Measurements from ENCODE around the gene SETD6. TPM values are rescaled to one million over a fixed set of nuclear protein-coding genes. Genes with fewer than 3 reads are reported as not detected.
A peak's percentile ranks its signal among the peaks of the same experiment; 100 is the strongest.

Gene SETD6
- total and polyA plus RNA-seq, 2 of the 13 experiments (the other 11 are each of a cell fraction or from before 2014, with no cell fraction given): 24.0 to 25.7 TPM

DNA sequence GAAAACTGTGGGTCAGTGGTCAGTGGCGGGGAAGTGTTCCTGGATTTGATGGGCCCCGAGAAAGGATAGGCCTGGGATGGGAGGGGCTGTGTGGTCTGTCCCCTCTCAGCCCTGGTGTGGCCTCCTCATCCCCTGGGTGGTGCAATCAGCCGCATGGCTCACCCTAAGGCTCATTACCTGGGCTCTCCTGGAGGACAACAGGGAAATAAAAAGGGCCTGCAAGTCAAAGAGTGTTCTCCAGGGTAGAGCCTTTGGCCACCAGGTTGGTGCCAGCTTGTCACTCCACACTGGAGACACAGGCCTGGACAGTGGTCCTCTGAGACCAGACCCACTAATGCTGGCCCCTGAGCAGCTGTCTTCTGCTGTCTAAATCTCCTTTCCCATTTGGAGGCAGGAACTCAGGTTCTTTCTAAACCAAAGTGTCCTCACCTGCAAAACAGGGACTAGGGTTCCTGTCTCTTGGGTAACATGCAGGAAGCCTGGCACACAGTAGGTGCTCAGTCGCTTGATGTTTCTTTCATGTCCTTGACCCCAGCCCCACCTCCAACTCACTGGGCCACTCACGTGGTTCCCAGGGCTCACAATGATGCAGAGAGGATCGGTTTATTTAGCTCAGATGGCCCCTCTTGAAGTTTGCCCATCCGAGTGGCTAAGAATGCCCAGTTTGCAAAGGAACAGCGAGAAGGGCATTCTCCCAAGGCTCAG, 12.9 kb upstream of the SETD6 start:
- Histone ChIP-seq H3K36me3 (replicated peaks in 1 of 2; ENCODE audit: control insufficient read depth in 1 of 2, insufficient read depth in 2 of 2, low read length in 2 of 2) (no peaks in the 10 kb centered on the region), H3K4me2 (ENCODE audit: low read depth, low read length) (peak overlapping the region; percentile 92), H3K27me3 (ENCODE audit: control insufficient read depth in 1 of 2, insufficient read depth in 2 of 2, low read length in 2 of 2) (peaks cover 0 to 8% of the 10 kb centered on the region in 2 experiments; a peak in 2 of 5 replicates), H3K4me3 (replicated peaks in 1 of 3; ENCODE audit: insufficient read depth in 1 of 3, low read depth in 2 of 3, low read length in 3 of 3) (no peak overlapping the region; a peak in 1 of 6 replicates), H3K27ac (ENCODE audit: extremely low read length, insufficient read depth, low read length) (no peak overlapping the region), H3K9ac (ENCODE audit: insufficient read depth, low read depth, low read length) (no peak overlapping the region), H3K9me3 (ENCODE audit: low read length) (no peaks in the 10 kb centered on the region), H2AFZ (ENCODE audit: low read length) (no peak overlapping the region), H3K4me1 (ENCODE audit: insufficient read depth, low read length) (peaks cover 45% of the 10 kb centered on the region), H4K20me1 (ENCODE audit: insufficient read depth, low read length) (no peaks in the 10 kb centered on the region), H3K79me2 (ENCODE audit: insufficient read depth, low read length) (no peaks in the 10 kb centered on the region)
- DNase-seq (ENCODE audit: low spot score): no peak
- in situ Hi-C loops (cut with HindIII; ENCODE audit: extremely low pct_ligation_motif_present, low pct_unique_long_range_greater_than_20kb) (loop anchor here (10.0 kb wide), 1 partner anchor 232 kb away; the partner anchor contains the start of gene GOT2), intact Hi-C loops (cut with micrococcal nuclease; ENCODE audit: unreplicated experiment) (no loop called here)
- POLR2A ChIA-PET: interaction anchor here (1.8 kb wide), 1 partner anchor 12 kb away, joined by 4 read pairs; no protein-coding TSS in a partner anchor
- no TSS peak for BruUV-seq (replicated peaks)
- CTCF ChIA-PET (ENCODE audit: low intra/inter-chr PET ratio, low total read pairs): no interaction called here
- TF ChIP-seq ZNF607 (CRISPR knock-in tag; IDR thresholded peaks at IDR 0.05; ENCODE audit: borderline replicate concordance) (0 out of 2 replicates have a peak, but pooled peaks have one; percentile 2), ZKSCAN1 (IDR thresholded peaks at IDR 0.05; ENCODE audit: low read length) (peak; percentile 47; the same call in 1 of the 2 replicates), NCOA2 (CRISPR knock-in tag; IDR thresholded peaks at IDR 0.05) (no peak)
- no peak for ATAC-seq
- 35% methylated on average over 8 of the region's 8 CpGs for WGBS (ENCODE audit: low lambda C conversion rate)
- no peak for FAIRE-seq

DNA sequence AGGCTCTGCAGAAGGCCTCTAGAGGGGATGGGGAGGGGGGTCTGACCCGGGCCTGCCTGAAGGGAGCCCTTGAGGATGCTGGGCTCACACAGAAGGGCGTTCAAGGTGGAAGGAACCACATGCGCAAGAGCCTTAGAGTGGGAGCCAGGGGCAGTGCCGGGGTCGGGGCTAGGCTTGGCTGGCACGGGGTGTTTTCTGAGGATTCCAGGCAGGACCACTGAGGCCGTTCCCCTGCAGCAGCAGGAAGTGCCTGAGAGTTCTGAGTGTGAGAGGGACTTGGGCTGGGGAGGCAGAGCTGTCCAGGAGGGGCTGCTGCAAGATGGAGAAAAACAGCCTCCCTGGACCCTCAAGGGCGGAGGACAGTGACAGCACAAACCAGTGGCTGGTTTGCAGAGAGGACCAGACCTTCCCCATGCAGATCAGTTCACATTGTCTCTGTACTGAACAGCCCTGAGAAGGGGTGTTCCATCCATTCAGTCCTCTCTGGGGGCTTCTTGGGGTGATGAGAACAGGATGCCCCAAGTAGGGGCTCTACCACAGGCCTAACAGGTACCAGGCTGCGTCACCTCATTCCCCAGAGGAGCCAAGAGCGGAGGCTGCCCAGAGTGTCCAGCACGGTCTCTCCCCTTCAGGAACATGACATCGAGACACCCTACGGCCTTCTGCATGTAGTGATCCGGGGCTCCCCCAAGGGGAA, 12.0 kb upstream of the SETD6 start:
- H4K20me1 ChIP-seq (ENCODE audit: insufficient read depth, low read length): no peaks in the 10 kb centered on the region
- H3K27me3 ChIP-seq (ENCODE audit: control insufficient read depth in 1 of 2, insufficient read depth in 2 of 2, low read length in 2 of 2): peaks cover 0 to 8% of the 10 kb centered on the region in 2 experiments; a peak in 2 of 5 replicates
- H3K4me1 ChIP-seq (ENCODE audit: insufficient read depth, low read length): peaks cover 45% of the 10 kb centered on the region
- DNase-seq (ENCODE audit: low spot score) (no peak), ATAC-seq (no peak), FAIRE-seq (no peak)
- H3K4me3 ChIP-seq (replicated peaks in 1 of 3; ENCODE audit: insufficient read depth in 1 of 3, low read depth in 2 of 3, low read length in 3 of 3): no peak overlapping the region
- no peaks in the 10 kb centered on the region for H3K9me3 ChIP-seq (ENCODE audit: low read length)
- H3K4me2 ChIP-seq (ENCODE audit: low read depth, low read length): no peak overlapping the region
- ChIA-PET POLR2A (interaction anchor here (1.8 kb wide), 1 partner anchor 11 kb away, joined by 4 read pairs; no protein-coding TSS in a partner anchor), CTCF (ENCODE audit: low intra/inter-chr PET ratio, low total read pairs) (no interaction called here)
- in situ Hi-C loops (cut with HindIII; ENCODE audit: extremely low pct_ligation_motif_present, low pct_unique_long_range_greater_than_20kb) (loop anchor here (10.0 kb wide), 1 partner anchor 231 kb away; the partner anchor contains the start of gene GOT2), intact Hi-C loops (cut with micrococcal nuclease; ENCODE audit: unreplicated experiment) (no loop called here)
- H3K27ac ChIP-seq (ENCODE audit: extremely low read length, insufficient read depth, low read length): no peak overlapping the region
- 51% methylated on average over 8 of the region's 14 CpGs for WGBS (ENCODE audit: low lambda C conversion rate)
- H3K9ac ChIP-seq (ENCODE audit: insufficient read depth, low read depth, low read length): no peak overlapping the region
- H3K36me3 ChIP-seq (replicated peaks in 1 of 2; ENCODE audit: control insufficient read depth in 1 of 2, insufficient read depth in 2 of 2, low read length in 2 of 2): no peaks in the 10 kb centered on the region
- no peak overlapping the region for H2AFZ ChIP-seq (ENCODE audit: low read length)
- BruUV-seq (replicated peaks): no TSS peak
- H3K79me2 ChIP-seq (ENCODE audit: insufficient read depth, low read length): no peaks in the 10 kb centered on the region
- TF ChIP-seq, protein P1, sequence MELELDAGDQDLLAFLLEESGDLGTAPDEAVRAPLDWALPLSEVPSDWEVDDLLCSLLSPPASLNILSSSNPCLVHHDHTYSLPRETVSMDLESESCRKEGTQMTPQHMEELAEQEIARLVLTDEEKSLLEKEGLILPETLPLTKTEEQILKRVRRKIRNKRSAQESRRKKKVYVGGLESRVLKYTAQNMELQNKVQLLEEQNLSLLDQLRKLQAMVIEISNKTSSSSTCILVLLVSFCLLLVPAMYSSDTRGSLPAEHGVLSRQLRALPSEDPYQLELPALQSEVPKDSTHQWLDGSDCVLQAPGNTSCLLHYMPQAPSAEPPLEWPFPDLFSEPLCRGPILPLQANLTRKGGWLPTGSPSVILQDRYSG (CRISPR knock-in tag; IDR thresholded peaks at IDR 0.05): no peak
- no peak for TF ChIP-seq ZNF572 (CRISPR knock-in tag; IDR thresholded peaks at IDR 0.05)
- no peak for TF ChIP-seq TCF12 (IDR thresholded peaks at IDR 0.05)
- TF ChIP-seq TCF12 (CRISPR knock-in tag; IDR thresholded peaks at IDR 0.05): no peak
- TF ChIP-seq SIN3A (IDR thresholded peaks at IDR 0.05; ENCODE audit: borderline replicate concordance, low read depth, low read length): no peak
- no peak for TF ChIP-seq ZBTB20 (CRISPR knock-in tag; IDR thresholded peaks at IDR 0.05; ENCODE audit: borderline replicate concordance, low read depth)
- TF ChIP-seq TBL1XR1 (IDR thresholded peaks at IDR 0.05; ENCODE audit: borderline replicate concordance, low read length, partially characterized antibody): no peak
- no peak for TF ChIP-seq ZNF234 (CRISPR knock-in tag; conservative IDR thresholded peaks at IDR 0.05)
- TF ChIP-seq, protein P2, sequence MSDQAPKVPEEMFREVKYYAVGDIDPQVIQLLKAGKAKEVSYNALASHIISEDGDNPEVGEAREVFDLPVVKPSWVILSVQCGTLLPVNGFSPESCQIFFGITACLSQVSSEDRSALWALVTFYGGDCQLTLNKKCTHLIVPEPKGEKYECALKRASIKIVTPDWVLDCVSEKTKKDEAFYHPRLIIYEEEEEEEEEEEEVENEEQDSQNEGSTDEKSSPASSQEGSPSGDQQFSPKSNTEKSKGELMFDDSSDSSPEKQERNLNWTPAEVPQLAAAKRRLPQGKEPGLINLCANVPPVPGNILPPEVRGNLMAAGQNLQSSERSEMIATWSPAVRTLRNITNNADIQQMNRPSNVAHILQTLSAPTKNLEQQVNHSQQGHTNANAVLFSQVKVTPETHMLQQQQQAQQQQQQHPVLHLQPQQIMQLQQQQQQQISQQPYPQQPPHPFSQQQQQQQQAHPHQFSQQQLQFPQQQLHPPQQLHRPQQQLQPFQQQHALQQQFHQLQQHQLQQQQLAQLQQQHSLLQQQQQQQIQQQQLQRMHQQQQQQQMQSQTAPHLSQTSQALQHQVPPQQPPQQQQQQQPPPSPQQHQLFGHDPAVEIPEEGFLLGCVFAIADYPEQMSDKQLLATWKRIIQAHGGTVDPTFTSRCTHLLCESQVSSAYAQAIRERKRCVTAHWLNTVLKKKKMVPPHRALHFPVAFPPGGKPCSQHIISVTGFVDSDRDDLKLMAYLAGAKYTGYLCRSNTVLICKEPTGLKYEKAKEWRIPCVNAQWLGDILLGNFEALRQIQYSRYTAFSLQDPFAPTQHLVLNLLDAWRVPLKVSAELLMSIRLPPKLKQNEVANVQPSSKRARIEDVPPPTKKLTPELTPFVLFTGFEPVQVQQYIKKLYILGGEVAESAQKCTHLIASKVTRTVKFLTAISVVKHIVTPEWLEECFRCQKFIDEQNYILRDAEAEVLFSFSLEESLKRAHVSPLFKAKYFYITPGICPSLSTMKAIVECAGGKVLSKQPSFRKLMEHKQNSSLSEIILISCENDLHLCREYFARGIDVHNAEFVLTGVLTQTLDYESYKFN (CRISPR knock-in tag; conservative IDR thresholded peaks at IDR 0.05): no peak
- TF ChIP-seq ZNF24 (IDR thresholded peaks at IDR 0.05): no peak

Data from HepG2 (cell line).